Gastroesophageal sphincter (tissue), 3 donors: Measurements from ENCODE around the gene DMPK.

Source experiments
- CTCF ChIP-seq, 4 experiments: fragments of 200-600 bp in 2 of 4; fragments of 450-650 bp in 2 of 4; sonication (generic) in 1 of 4; IDR thresholded peaks; one replicate each; pipeline ENCODE4 v1.5.1; 2017 to 2019; ENCODE audit warnings: antibody characterized with exemption in 4 of 4, mild to moderate bottlenecking in 2 of 4, moderate library complexity in 2 of 4
- EP300 ChIP-seq: sonication (generic); formaldehyde crosslinking; IDR thresholded peaks from one replicate; pipeline ENCODE4 v1.6.1; 2017; ENCODE audit warnings: antibody characterized with exemption, mild to moderate bottlenecking
- POLR2A ChIP-seq, 2 donors: fragments of 450-650 bp; IDR thresholded peaks; one replicate each; pipeline ENCODE4 v1.6.1; 2017; ENCODE audit warnings: antibody characterized with exemption in 2 of 2, mild to moderate bottlenecking in 2 of 2, moderate library complexity in 1 of 2

GRCh38 chr19:45779231-45780145 lies 2.8 kb downstream of the DMPK start:
- TF ChIP-seq CTCF (IDR thresholded peaks at IDR 0.05) (peak in 3 of 4 experiments; percentile 81 to 87 (median 84)), EP300 (no peak), POLR2A (IDR thresholded peaks at IDR 0.05) (no peak)
